Peyer's patch (tissue), 4 donors: ENCODE measurements around the gene CFDP1. TPM values are rescaled to one million over a fixed set of nuclear protein-coding genes. Genes with fewer than 3 reads are reported as not detected.

Experiments used
- DNase-seq, 3 donors: peaks; one replicate each; pipeline ENCODE4 v3.0.0-alpha.2; 2017 to 2019
- H3K27ac ChIP-seq, 4 donors: fragments of 200-600 bp; sonication (generic); one replicate each; pipeline ENCODE4 v1.5.1; 2016 to 2019
- H3K27me3 ChIP-seq, 2 donors: fragments of 200-600 bp; sonication (generic); one replicate each; pipeline ENCODE4 v1.5.1; 2019
- H3K36me3 ChIP-seq, 3 donors: fragments of 200-600 bp; sonication (generic); one replicate each; pipeline ENCODE4 v1.5.1; 2016 to 2019
- H3K4me1 ChIP-seq, 4 donors: fragments of 200-600 bp; sonication (generic); one replicate each; pipeline ENCODE4 v1.5.1; 2016 to 2019
- H3K4me3 ChIP-seq, 4 donors: fragments of 200-600 bp; sonication (generic); 1 replicate in 3 of 4; 2 replicates in 1 of 4; pipeline ENCODE4 v1.5.1; 2016 to 2019; ENCODE audit warnings: mild to moderate bottlenecking in 1 of 4
- H3K9me3 ChIP-seq, 4 donors: fragments of 200-600 bp; sonication (generic); one replicate each; pipeline ENCODE4 v1.5.1; 2016 to 2019; ENCODE audit warnings: mild to moderate bottlenecking in 1 of 4
- CTCF ChIP-seq, 6 experiments: fragments of 450-650 bp in 4 of 6; fragments of 200-600 bp in 2 of 6; sonication (generic) in 1 of 6; IDR thresholded peaks; one replicate each; pipeline ENCODE4 v1.5.1; 2017 to 2019; ENCODE audit warnings: antibody characterized with exemption in 6 of 6, mild to moderate bottlenecking in 3 of 6, moderate library complexity in 1 of 6
- POLR2A ChIP-seq, 2 donors: fragments of 450-650 bp; IDR thresholded peaks; one replicate each; pipeline ENCODE4 v1.5.1; 2017; ENCODE audit warnings: antibody characterized with exemption in 2 of 2, mild to moderate bottlenecking in 2 of 2, moderate library complexity in 2 of 2
- total RNA-seq, 4 donors: library from RNA; depleted of rRNA; stranded (reverse); fragments of >200 nt; gene quantifications; one replicate each; pipeline ENCODE4 v1.1.0, GENCODE V29; 2016

CFDP1 gene
- total RNA-seq, 4 donors from 2014 or later = 125 to 205 (median 156) TPM

- no peaks in the 10 kb centered on the region for H3K9me3 ChIP-seq
- H3K27ac ChIP-seq = no peak overlapping the region
- peaks cover 0 to 10% (median 0%) of the 10 kb centered on the region in 4 donors for H3K4me1 ChIP-seq
- peaks cover 0 to 10% (median 0%) of the 10 kb centered on the region in 3 donors for H3K36me3 ChIP-seq
- TF ChIP-seq POLR2A (IDR thresholded peaks at IDR 0.05) (no peak), CTCF (IDR thresholded peaks at IDR 0.05) (peak; percentile 50 to 93 (median 80))
- no peak for DNase-seq
- H3K4me3 ChIP-seq = no peak overlapping the region
- H3K27me3 ChIP-seq = no peaks in the 10 kb centered on the region
These were observed 47.7 kb downstream of the CFDP1 start for GRCh38 chr16:75385507-75386152.

GRCh38 chr16:75383141-75383540 lies 50.2 kb downstream of the CFDP1 start:
- DNase-seq = no peak
- Histone ChIP-seq H3K4me1 (peaks cover 0 to 12% (median 3%) of the 10 kb centered on the region in 4 donors), H3K27ac (no peak overlapping the region), H3K4me3 (no peak overlapping the region), H3K9me3 (no peaks in the 10 kb centered on the region), H3K27me3 (no peaks in the 10 kb centered on the region), H3K36me3 (no peaks in the 10 kb centered on the region)
- TF ChIP-seq CTCF (IDR thresholded peaks at IDR 0.05) (no peak), POLR2A (IDR thresholded peaks at IDR 0.05) (no peak)

- TF ChIP-seq CTCF (IDR thresholded peaks at IDR 0.05) = no peak
- no peak for TF ChIP-seq POLR2A (IDR thresholded peaks at IDR 0.05)
- Histone ChIP-seq H3K9me3 (no peaks in the 10 kb centered on the region), H3K27me3 (no peaks in the 10 kb centered on the region), H3K4me1 (peaks cover 0 to 12% (median 3%) of the 10 kb centered on the region in 4 donors), H3K27ac (no peak overlapping the region), H3K4me3 (no peak overlapping the region), H3K36me3 (no peaks in the 10 kb centered on the region)
- DNase-seq = no peak
These were observed 50.7 kb downstream of the CFDP1 start for GRCh38 chr16:75382611-75383010.

- DNase-seq = no peak
- no peak for TF ChIP-seq POLR2A (IDR thresholded peaks at IDR 0.05)
- no peak for TF ChIP-seq CTCF (IDR thresholded peaks at IDR 0.05)
- Histone ChIP-seq H3K4me3 (no peak overlapping the region), H3K9me3 (no peaks in the 10 kb centered on the region), H3K27me3 (no peaks in the 10 kb centered on the region), H3K4me1 (peaks cover 0 to 12% (median 3%) of the 10 kb centered on the region in 4 donors), H3K27ac (no peak overlapping the region), H3K36me3 (no peaks in the 10 kb centered on the region)
These were observed 52.4 kb downstream of the CFDP1 start for GRCh38 chr16:75380870-75381269.

- Histone ChIP-seq H3K9me3 (no peaks in the 10 kb centered on the region), H3K4me1 (peaks cover 0 to 12% (median 3%) of the 10 kb centered on the region in 4 donors), H3K27me3 (no peaks in the 10 kb centered on the region), H3K36me3 (no peaks in the 10 kb centered on the region), H3K27ac (peak overlapping the region in 1 of 4 donors; percentile 2), H3K4me3 (no peak overlapping the region)
- DNase-seq = peak in 2 of 3 donors; percentile 66 to 78
- no peak for TF ChIP-seq CTCF (IDR thresholded peaks at IDR 0.05)
- no peak for TF ChIP-seq POLR2A (IDR thresholded peaks at IDR 0.05)
These were observed 53.1 kb downstream of the CFDP1 start for GRCh38 chr16:75379911-75380847.
